Measurements from ENCODE around the gene RASSF5. TPM values are rescaled to one million over a fixed set of nuclear protein-coding genes. Genes with fewer than 3 reads are reported as not detected.

Gene RASSF5
- total and polyA plus RNA-seq, 2 of the 13 experiments (the other 11 are each of a cell fraction or from before 2014, with no cell fraction given): 0.18 to 0.40 TPM

DNA sequence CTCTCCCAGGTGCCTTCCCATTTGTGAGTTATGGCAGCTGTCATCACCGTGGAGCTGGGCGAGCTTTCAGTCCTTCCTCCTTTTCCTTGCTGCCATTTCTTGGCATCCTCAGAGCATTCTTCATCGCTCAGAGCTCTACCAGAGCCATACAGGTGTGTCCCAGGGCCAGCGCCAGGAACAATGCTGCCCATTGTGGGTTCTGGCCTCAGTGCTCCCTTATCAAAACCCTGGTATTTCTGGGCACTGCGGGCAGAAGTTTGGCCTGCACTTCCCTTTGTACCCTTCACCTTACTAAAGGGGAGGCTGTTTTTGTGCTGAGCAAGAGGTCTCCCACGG, 28.5 kb downstream of the RASSF5 start:
- ChIA-PET POLR2A (no interaction called here), CTCF (ENCODE audit: low intra/inter-chr PET ratio, low total read pairs) (no interaction called here)
- no peaks in the 10 kb centered on the region for H4K20me1 ChIP-seq (ENCODE audit: insufficient read depth, low read length)
- intact Hi-C loops (cut with micrococcal nuclease; ENCODE audit: unreplicated experiment): no loop called here
- in situ Hi-C loops (cut with HindIII; ENCODE audit: extremely low pct_ligation_motif_present, low pct_unique_long_range_greater_than_20kb): no loop called here
- no peak overlapping the region for H3K4me3 ChIP-seq (replicated peaks in 1 of 3; ENCODE audit: insufficient read depth in 1 of 3, low read depth in 2 of 3, low read length in 3 of 3)
- no TSS peak for BruUV-seq (replicated peaks)
- no peak overlapping the region for H3K4me2 ChIP-seq (ENCODE audit: low read depth, low read length)
- H3K27ac ChIP-seq (ENCODE audit: extremely low read length, insufficient read depth, low read length): no peak overlapping the region
- 40% methylated on average over 6 of the region's 6 CpGs for WGBS (ENCODE audit: low lambda C conversion rate)
- H3K36me3 ChIP-seq (replicated peaks in 1 of 2; ENCODE audit: control insufficient read depth in 1 of 2, insufficient read depth in 2 of 2, low read length in 2 of 2): no peaks in the 10 kb centered on the region
- ATAC-seq (no peak), DNase-seq (ENCODE audit: low spot score) (no peak), FAIRE-seq (no peak)
- no peak overlapping the region for H3K9ac ChIP-seq (ENCODE audit: insufficient read depth, low read depth, low read length)
- no peak overlapping the region for H2AFZ ChIP-seq (ENCODE audit: low read length)
- no peaks in the 10 kb centered on the region for H3K79me2 ChIP-seq (ENCODE audit: insufficient read depth, low read length)
- H3K9me3 ChIP-seq (ENCODE audit: low read length): no peaks in the 10 kb centered on the region
- H3K4me1 ChIP-seq (ENCODE audit: insufficient read depth, low read length): no peaks in the 10 kb centered on the region
- peaks cover 0 to 4% of the 10 kb centered on the region in 2 experiments; a peak in 1 of 5 replicates for H3K27me3 ChIP-seq (ENCODE audit: control insufficient read depth in 1 of 2, insufficient read depth in 2 of 2, low read length in 2 of 2)
- TF ChIP-seq NR2F6 (IDR thresholded peaks at IDR 0.05) (no peak), NR2F6 (CRISPR knock-in tag; IDR thresholded peaks at IDR 0.05) (no peak), ZNF841 (CRISPR knock-in tag; IDR thresholded peaks at IDR 0.05; ENCODE audit: borderline replicate concordance) (no peak), ZNF766 (CRISPR knock-in tag; IDR thresholded peaks at IDR 0.05; ENCODE audit: borderline replicate concordance) (no peak), HMGXB4 (CRISPR knock-in tag; IDR thresholded peaks at IDR 0.05; ENCODE audit: borderline replicate concordance in 1 of 2, low read depth in 1 of 2) (no peak), ZNF335 (CRISPR knock-in tag; IDR thresholded peaks at IDR 0.05) (no peak), ZNF343 (CRISPR knock-in tag; IDR thresholded peaks at IDR 0.05) (no peak), ZNF33A (CRISPR knock-in tag; IDR thresholded peaks at IDR 0.05; ENCODE audit: borderline replicate concordance) (no peak), JUND (CRISPR knock-in tag; IDR thresholded peaks at IDR 0.05) (no peak), ZBED4 (CRISPR knock-in tag; IDR thresholded peaks at IDR 0.05; ENCODE audit: borderline replicate concordance) (no peak), HNRNPH1 (optimal IDR thresholded peaks at IDR 0.05; ENCODE audit: low read depth, low read length) (no peak), ZMAT5 (CRISPR knock-in tag; IDR thresholded peaks at IDR 0.05; ENCODE audit: borderline replicate concordance, low read depth) (no peak), ZNF224 (CRISPR knock-in tag; IDR thresholded peaks at IDR 0.05) (no peak), ZNF501 (CRISPR knock-in tag; IDR thresholded peaks at IDR 0.05) (no peak), MXD3 (CRISPR knock-in tag; IDR thresholded peaks at IDR 0.05) (no peak)
- TF ChIP-seq, protein P1, sequence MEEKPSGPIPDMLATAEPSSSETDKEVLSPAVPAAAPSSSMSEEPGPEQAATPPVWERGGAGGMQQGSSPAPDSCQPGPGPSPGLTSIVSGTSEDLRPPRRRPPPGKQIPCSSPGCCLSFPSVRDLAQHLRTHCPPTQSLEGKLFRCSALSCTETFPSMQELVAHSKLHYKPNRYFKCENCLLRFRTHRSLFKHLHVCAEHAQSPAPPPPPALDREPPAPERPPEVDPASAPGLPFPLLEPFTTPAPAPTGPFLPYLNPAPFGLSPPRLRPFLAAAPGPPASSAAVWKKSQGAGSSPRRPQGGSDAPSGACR (CRISPR knock-in tag; IDR thresholded peaks at IDR 0.05): no peak
- TF ChIP-seq, protein P2, sequence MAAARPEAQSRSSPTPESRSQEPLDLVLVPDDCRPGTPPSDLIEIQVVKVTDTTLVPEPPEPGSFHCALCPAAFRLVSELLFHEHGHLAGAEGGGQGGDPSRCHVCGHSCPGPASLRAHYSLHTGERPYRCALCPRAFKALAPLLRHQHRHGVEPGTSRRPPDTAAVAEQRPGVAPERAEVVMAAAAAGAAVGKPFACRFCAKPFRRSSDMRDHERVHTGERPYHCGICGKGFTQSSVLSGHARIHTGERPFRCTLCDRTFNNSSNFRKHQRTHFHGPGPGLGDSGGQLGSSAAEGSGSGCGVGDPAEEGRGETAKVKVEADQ (CRISPR knock-in tag; IDR thresholded peaks at IDR 0.05; ENCODE audit: borderline replicate concordance): no peak
